HepG2 (cell line): Measurements from ENCODE around the gene ZDHHC21. TPM values are rescaled to one million over a fixed set of nuclear protein-coding genes. Genes with fewer than 3 reads are reported as not detected.
A peak's percentile ranks its signal among the peaks of the same experiment; 100 is the strongest.

Source experiments
- ASH2L ChIP-seq: fragments of 300-600, 200-600 bp; sonication (generic); IDR thresholded peaks from 2 replicates; pipeline ENCODE4 v1.7.0; 2017; ENCODE audit warnings: low read depth, mild to moderate bottlenecking, moderate library complexity, mixed read lengths, low read length; ENCODE audit not compliant: insufficient read length
- CSRNP1 ChIP-seq: sonication (generic); formaldehyde crosslinking; IDR thresholded peaks from 2 replicates; pipeline ENCODE4 v1.8.1; 2023; ENCODE audit warnings: mild to moderate bottlenecking, missing genetic modification reagents
- HBP1 ChIP-seq: IDR thresholded peaks from 2 replicates; pipeline ENCODE4 v1.6.1; 2016; ENCODE audit warnings: low read depth, control low read depth
- IRF2 ChIP-seq: IDR thresholded peaks from 2 replicates; pipeline ENCODE4 v1.6.1; 2018; ENCODE audit warnings: missing genetic modification reagents, missing compliant biosample characterization
- ISX ChIP-seq: sonication (generic); formaldehyde crosslinking; conservative IDR thresholded peaks from 2 replicates; pipeline ENCODE4 v1.5.0; 2020; ENCODE audit warnings: missing genetic modification reagents
- KLF13 ChIP-seq: sonication (generic); formaldehyde crosslinking; IDR thresholded peaks from 2 replicates; pipeline ENCODE4 v1.4.0; 2020; ENCODE audit warnings: mild to moderate bottlenecking, missing genetic modification reagents
- NFKB2 ChIP-seq: sonication (generic); formaldehyde crosslinking; IDR thresholded peaks from 2 replicates; pipeline ENCODE4 v1.4.0; 2020; ENCODE audit warnings: missing genetic modification reagents, borderline replicate concordance
- PBX2 ChIP-seq: IDR thresholded peaks from 2 replicates; pipeline ENCODE4 v1.6.1; 2016; ENCODE audit warnings: control low read depth
- PLRG1 ChIP-seq: fragments of 450-650 bp; conservative IDR thresholded peaks from 2 replicates; pipeline ENCODE4 v1.6.1; 2016
- RFX3 ChIP-seq: IDR thresholded peaks from 2 replicates; pipeline ENCODE4 v1.6.1; 2016; ENCODE audit warnings: missing biosample characterization, missing genetic modification reagents
- SRY ChIP-seq: sonication (generic); formaldehyde crosslinking; IDR thresholded peaks from 2 replicates; pipeline ENCODE4 v1.8.0; 2022; ENCODE audit warnings: mild to moderate bottlenecking, missing genetic modification reagents
- TERF1 ChIP-seq: sonication (generic); formaldehyde crosslinking; IDR thresholded peaks from 2 replicates; pipeline ENCODE4 v1.8.0; 2022; ENCODE audit warnings: mild to moderate bottlenecking, missing genetic modification reagents, moderate library complexity
- ZNF251 ChIP-seq: sonication (generic); formaldehyde crosslinking; IDR thresholded peaks from 2 replicates; pipeline ENCODE4 v1.9.0; 2021; ENCODE audit warnings: mild to moderate bottlenecking, missing genetic modification reagents
- ZNF264 ChIP-seq: sonication (generic); formaldehyde crosslinking; IDR thresholded peaks from 2 replicates; pipeline ENCODE4 v1.4.0; 2020; ENCODE audit warnings: missing genetic modification reagents
- ZNF564 ChIP-seq: sonication (generic); formaldehyde crosslinking; IDR thresholded peaks from 2 replicates; pipeline ENCODE4 v1.8.1; 2023; ENCODE audit warnings: mild to moderate bottlenecking, missing genetic modification reagents
- ZNF776 ChIP-seq: sonication (generic); formaldehyde crosslinking; IDR thresholded peaks from 2 replicates; pipeline ENCODE4 v1.4.0; 2020; ENCODE audit warnings: mild to moderate bottlenecking, missing genetic modification reagents
- polyA plus RNA-seq, 8 experiments: library from polyadenylated mRNA; depleted of rRNA in 3 of 8; stranded (reverse) in 7 of 8; unstranded in 1 of 8; fragments of >200 nt; fragmentation: Illumina TruSeq in 4 of 8; extraction: Trizol in 4 of 8; gene quantifications; 2 replicates each; pipeline versions ENCODE4 v1.2.1 to v1.2.3, GENCODE V29; 2011 to 2016; ENCODE audit warnings: low read depth in 4 of 8, missing spikeins in 1 of 8, mixed read lengths in 1 of 8; ENCODE audit not compliant: insufficient read depth in 1 of 8
- total RNA-seq, 5 experiments: library from RNA; depleted of rRNA; stranded (reverse); fragments of >200 nt; fragmentation: Illumina TruSeq; extraction: Trizol; gene quantifications; 2 replicates each; pipeline ENCODE4 v1.2.3, GENCODE V29; 2016; ENCODE audit warnings: low read depth in 1 of 5
- TF ChIP-seq, protein P1 (sequence below): sonication (generic); formaldehyde crosslinking; conservative IDR thresholded peaks from 2 replicates; pipeline ENCODE4 v1.8.0; 2022; ENCODE audit warnings: mild to moderate bottlenecking, moderate library complexity, missing genetic modification reagents
- TF ChIP-seq, protein P2 (sequence below): sonication (generic); formaldehyde crosslinking; IDR thresholded peaks from 2 replicates; pipeline ENCODE4 v1.5.1; 2020; ENCODE audit warnings: mild to moderate bottlenecking, missing genetic modification reagents, moderate library complexity

ZDHHC21 gene
- total and polyA plus RNA-seq, 2 of the 13 experiments (the other 11 are each of a cell fraction or from before 2014, with no cell fraction given): 2.4 to 3.7 TPM

DNA sequence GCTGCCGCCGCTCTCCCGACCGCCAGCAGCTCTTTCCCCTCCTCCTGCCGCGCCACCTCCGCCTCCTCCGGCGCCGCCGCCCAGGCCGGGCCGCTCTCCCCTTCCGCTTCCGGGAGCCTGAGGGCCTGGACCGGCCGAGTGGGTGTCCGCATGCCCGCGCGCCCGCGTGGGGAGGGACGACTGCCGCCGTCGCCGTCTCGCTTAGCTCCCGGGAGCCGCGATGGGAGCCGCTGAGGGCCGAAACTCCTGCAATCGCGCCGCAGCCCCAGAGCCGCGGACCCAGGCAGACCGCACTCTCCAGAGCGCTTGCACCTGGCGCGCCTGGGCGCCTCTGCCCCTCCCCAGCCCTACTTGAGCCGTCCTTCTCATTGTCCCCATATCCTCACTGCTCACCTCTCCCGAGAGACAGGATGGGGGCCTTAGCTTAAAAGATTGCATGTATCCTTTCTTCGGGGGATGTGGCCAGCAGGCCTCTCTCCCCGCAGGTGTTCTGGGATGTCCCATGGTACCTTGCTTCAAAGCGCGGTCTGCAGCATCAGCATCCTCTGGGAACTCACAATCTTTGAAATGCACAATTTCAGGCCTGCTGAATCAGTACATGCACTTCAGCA lies at the start of gene ZDHHC21 (continued):
- TF ChIP-seq TERF1 (CRISPR knock-in tag): no peak
- TF ChIP-seq PLRG1: no peak
- TF ChIP-seq NFKB2 (CRISPR knock-in tag): peak; percentile 44; the same call in 1 of the 2 replicates
- TF ChIP-seq, protein P1, sequence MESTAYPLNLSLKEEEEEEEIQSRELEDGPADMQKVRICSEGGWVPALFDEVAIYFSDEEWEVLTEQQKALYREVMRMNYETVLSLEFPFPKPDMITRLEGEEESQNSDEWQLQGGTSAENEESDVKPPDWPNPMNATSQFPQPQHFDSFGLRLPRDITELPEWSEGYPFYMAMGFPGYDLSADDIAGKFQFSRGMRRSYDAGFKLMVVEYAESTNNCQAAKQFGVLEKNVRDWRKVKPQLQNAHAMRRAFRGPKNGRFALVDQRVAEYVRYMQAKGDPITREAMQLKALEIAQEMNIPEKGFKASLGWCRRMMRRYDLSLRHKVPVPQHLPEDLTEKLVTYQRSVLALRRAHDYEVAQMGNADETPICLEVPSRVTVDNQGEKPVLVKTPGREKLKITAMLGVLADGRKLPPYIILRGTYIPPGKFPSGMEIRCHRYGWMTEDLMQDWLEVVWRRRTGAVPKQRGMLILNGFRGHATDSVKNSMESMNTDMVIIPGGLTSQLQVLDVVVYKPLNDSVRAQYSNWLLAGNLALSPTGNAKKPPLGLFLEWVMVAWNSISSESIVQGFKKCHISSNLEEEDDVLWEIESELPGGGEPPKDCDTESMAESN: peak; percentile 42
- TF ChIP-seq IRF2: peak; percentile 40; the same call in 1 of the 2 replicates
- TF ChIP-seq HBP1: 0 out of 2 replicates have a peak, but pooled peaks have one; percentile 35
- no peak for TF ChIP-seq ZNF251 (CRISPR knock-in tag)
- no peak for TF ChIP-seq PBX2
- TF ChIP-seq, protein P2, sequence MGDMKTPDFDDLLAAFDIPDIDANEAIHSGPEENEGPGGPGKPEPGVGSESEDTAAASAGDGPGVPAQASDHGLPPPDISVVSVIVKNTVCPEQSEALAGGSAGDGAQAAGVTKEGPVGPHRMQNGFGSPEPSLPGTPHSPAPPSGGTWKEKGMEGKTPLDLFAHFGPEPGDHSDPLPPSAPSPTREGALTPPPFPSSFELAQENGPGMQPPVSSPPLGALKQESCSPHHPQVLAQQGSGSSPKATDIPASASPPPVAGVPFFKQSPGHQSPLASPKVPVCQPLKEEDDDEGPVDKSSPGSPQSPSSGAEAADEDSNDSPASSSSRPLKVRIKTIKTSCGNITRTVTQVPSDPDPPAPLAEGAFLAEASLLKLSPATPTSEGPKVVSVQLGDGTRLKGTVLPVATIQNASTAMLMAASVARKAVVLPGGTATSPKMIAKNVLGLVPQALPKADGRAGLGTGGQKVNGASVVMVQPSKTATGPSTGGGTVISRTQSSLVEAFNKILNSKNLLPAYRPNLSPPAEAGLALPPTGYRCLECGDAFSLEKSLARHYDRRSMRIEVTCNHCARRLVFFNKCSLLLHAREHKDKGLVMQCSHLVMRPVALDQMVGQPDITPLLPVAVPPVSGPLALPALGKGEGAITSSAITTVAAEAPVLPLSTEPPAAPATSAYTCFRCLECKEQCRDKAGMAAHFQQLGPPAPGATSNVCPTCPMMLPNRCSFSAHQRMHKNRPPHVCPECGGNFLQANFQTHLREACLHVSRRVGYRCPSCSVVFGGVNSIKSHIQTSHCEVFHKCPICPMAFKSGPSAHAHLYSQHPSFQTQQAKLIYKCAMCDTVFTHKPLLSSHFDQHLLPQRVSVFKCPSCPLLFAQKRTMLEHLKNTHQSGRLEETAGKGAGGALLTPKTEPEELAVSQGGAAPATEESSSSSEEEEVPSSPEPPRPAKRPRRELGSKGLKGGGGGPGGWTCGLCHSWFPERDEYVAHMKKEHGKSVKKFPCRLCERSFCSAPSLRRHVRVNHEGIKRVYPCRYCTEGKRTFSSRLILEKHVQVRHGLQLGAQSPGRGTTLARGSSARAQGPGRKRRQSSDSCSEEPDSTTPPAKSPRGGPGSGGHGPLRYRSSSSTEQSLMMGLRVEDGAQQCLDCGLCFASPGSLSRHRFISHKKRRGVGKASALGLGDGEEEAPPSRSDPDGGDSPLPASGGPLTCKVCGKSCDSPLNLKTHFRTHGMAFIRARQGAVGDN: peak; percentile 98
- 0 out of 2 replicates have a peak, but pooled peaks have one; percentile 43 for TF ChIP-seq ZNF776 (CRISPR knock-in tag)
- TF ChIP-seq KLF13: no peak
- TF ChIP-seq RFX3: no peak
- no peak for TF ChIP-seq ZNF564 (CRISPR knock-in tag)
- peak; percentile 85; the same call in 1 of the 2 replicates for TF ChIP-seq SRY
- peak; percentile 47 for TF ChIP-seq ASH2L
- peak; percentile 62; the same call in 1 of the 2 replicates for TF ChIP-seq CSRNP1 (CRISPR knock-in tag)
- TF ChIP-seq ISX: no peak
- no peak for TF ChIP-seq ZNF264
